ENCODE data around the gene RAP1A.

RAP1A gene

GRCh38 chr1:111762332-111762731 lies 142.7 kb downstream of the RAP1A start:
- DNase-seq (ENCODE audit: low spot score) = no peak

All from cerebellar cortex (tissue), 1 donor.